HepG2 (cell line): Measurements from ENCODE around the gene SP6. TPM values are rescaled to one million over a fixed set of nuclear protein-coding genes. Genes with fewer than 3 reads are reported as not detected.
A peak's percentile ranks its signal among the peaks of the same experiment; 100 is the strongest.

Source experiments
- DNMT3B ChIP-seq: conservative IDR thresholded peaks from 2 replicates; pipeline ENCODE4 v1.6.1; 2016; ENCODE audit warnings: missing biosample characterization, control low read depth
- ETV5 ChIP-seq: IDR thresholded peaks from 2 replicates; pipeline ENCODE4 v1.6.1; 2018; ENCODE audit warnings: missing biosample characterization, missing genetic modification reagents, inconsistent platforms, borderline replicate concordance
- HNRNPUL1 ChIP-seq: fragments of 200-400 bp; formaldehyde crosslinking; IDR thresholded peaks from 2 replicates; pipeline ENCODE4 v1.6.1; 2017; ENCODE audit warnings: low read depth, mild to moderate bottlenecking, low read length, moderate library complexity
- MAZ ChIP-seq, 2 experiments: sonication (generic) in 1 of 2; formaldehyde crosslinking in 1 of 2; IDR thresholded peaks; 2 replicates each; pipeline versions ENCODE4 v1.5.0 to v1.6.1; 2012 to 2020; ENCODE audit warnings: low read depth in 2 of 2, mild to moderate bottlenecking in 2 of 2, borderline replicate concordance in 1 of 2, improper control_type of control experiment in 1 of 2, low read length in 1 of 2, missing genetic modification reagents in 1 of 2, moderate library complexity in 1 of 2
- MYNN ChIP-seq: sonication (generic); formaldehyde crosslinking; IDR thresholded peaks from 2 replicates; pipeline ENCODE4 v1.4.0; 2020; ENCODE audit warnings: mild to moderate bottlenecking, low read depth, missing genetic modification reagents
- SNAI1 ChIP-seq: sonication (generic); formaldehyde crosslinking; IDR thresholded peaks from 2 replicates; pipeline ENCODE4 v1.5.0; 2020; ENCODE audit warnings: mild to moderate bottlenecking, missing genetic modification reagents, borderline replicate concordance
- SP1 ChIP-seq, 2 experiments: fragments of 450-650 bp in 1 of 2; sonication (generic) in 1 of 2; formaldehyde crosslinking in 1 of 2; IDR thresholded peaks; 2 replicates each; pipeline versions ENCODE4 v1.4.0 to v1.6.1; 2016 to 2020; ENCODE audit warnings: missing genetic modification reagents in 1 of 2
- STAT5B ChIP-seq: sonication (generic); formaldehyde crosslinking; IDR thresholded peaks from 2 replicates; pipeline ENCODE4 v1.4.0; 2020; ENCODE audit warnings: missing genetic modification reagents
- TBX2 ChIP-seq: sonication (generic); formaldehyde crosslinking; IDR thresholded peaks from 2 replicates; pipeline ENCODE4 v1.5.0; 2020; ENCODE audit warnings: missing genetic modification reagents, mild to moderate bottlenecking, borderline replicate concordance
- ZNF160 ChIP-seq: sonication (generic); formaldehyde crosslinking; IDR thresholded peaks from 2 replicates; pipeline ENCODE4 v1.8.0; 2022; ENCODE audit warnings: mild to moderate bottlenecking, inconsistent platforms, missing genetic modification reagents
- ZNF484 ChIP-seq: sonication (generic); formaldehyde crosslinking; IDR thresholded peaks from 2 replicates; pipeline ENCODE4 v1.5.1; 2020; ENCODE audit warnings: mild to moderate bottlenecking, low read depth, missing genetic modification reagents, borderline replicate concordance
- ZNF605 ChIP-seq: sonication (generic); formaldehyde crosslinking; IDR thresholded peaks from 2 replicates; pipeline ENCODE4 v1.8.0; 2022; ENCODE audit warnings: mild to moderate bottlenecking, missing genetic modification reagents
- polyA plus RNA-seq, 8 experiments: library from polyadenylated mRNA; depleted of rRNA in 3 of 8; stranded (reverse) in 7 of 8; unstranded in 1 of 8; fragments of >200 nt; fragmentation: Illumina TruSeq in 4 of 8; extraction: Trizol in 4 of 8; gene quantifications; 2 replicates each; pipeline versions ENCODE4 v1.2.1 to v1.2.3, GENCODE V29; 2011 to 2016; ENCODE audit warnings: low read depth in 4 of 8, missing spikeins in 1 of 8, mixed read lengths in 1 of 8; ENCODE audit not compliant: insufficient read depth in 1 of 8
- total RNA-seq, 5 experiments: library from RNA; depleted of rRNA; stranded (reverse); fragments of >200 nt; fragmentation: Illumina TruSeq; extraction: Trizol; gene quantifications; 2 replicates each; pipeline ENCODE4 v1.2.3, GENCODE V29; 2016; ENCODE audit warnings: low read depth in 1 of 5
- TF ChIP-seq, protein P1 (sequence below): sonication (generic); formaldehyde crosslinking; IDR thresholded peaks from 2 replicates; pipeline ENCODE4 v1.5.1; 2020; ENCODE audit warnings: missing genetic modification reagents, mild to moderate bottlenecking, borderline replicate concordance
- TF ChIP-seq, protein P2 (sequence below): sonication (generic); formaldehyde crosslinking; IDR thresholded peaks from 2 replicates; pipeline ENCODE4 v1.4.0; 2020; ENCODE audit warnings: missing genetic modification reagents
- TF ChIP-seq, protein P3 (sequence below): sonication (generic); formaldehyde crosslinking; IDR thresholded peaks from 2 replicates; pipeline ENCODE4 v1.5.0; 2020; ENCODE audit warnings: missing genetic modification reagents
- TF ChIP-seq, protein P4 (sequence below): sonication (generic); formaldehyde crosslinking; IDR thresholded peaks from 2 replicates; pipeline ENCODE4 v1.4.0; 2020; ENCODE audit warnings: low read depth, missing genetic modification reagents
- TF ChIP-seq, protein P5 (sequence below): sonication (generic); formaldehyde crosslinking; IDR thresholded peaks from 2 replicates; pipeline ENCODE4 v1.5.1; 2020; ENCODE audit warnings: mild to moderate bottlenecking, missing genetic modification reagents, moderate library complexity

Gene SP6
- total and polyA plus RNA-seq, 2 of the 13 experiments (the other 11 are each of a cell fraction or from before 2014, with no cell fraction given), result 0.07 TPM

DNA sequence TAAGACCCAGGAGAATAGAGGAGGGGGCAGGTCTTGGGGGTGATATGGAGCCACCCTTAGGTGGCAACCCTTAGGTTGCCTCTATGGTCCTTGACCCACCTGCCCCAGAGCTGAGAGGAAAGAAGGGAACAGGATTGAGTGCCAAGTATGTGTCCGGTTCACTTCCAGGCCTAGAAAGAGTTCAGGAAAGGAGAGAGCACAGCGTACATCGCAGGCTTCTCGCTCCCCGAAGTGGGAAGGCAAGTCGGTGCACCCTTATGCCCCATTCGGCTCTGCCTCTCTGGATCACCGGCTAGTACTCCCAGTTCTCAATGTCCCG lies 631 bp downstream of the SP6 start (continued):
- TF ChIP-seq, protein P1, sequence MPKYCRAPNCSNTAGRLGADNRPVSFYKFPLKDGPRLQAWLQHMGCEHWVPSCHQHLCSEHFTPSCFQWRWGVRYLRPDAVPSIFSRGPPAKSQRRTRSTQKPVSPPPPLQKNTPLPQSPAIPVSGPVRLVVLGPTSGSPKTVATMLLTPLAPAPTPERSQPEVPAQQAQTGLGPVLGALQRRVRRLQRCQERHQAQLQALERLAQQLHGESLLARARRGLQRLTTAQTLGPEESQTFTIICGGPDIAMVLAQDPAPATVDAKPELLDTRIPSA (CRISPR knock-in tag), result no peak
- no peak for TF ChIP-seq ZNF160 (CRISPR knock-in tag)
- TF ChIP-seq MYNN (CRISPR knock-in tag), result no peak
- TF ChIP-seq, protein P2, sequence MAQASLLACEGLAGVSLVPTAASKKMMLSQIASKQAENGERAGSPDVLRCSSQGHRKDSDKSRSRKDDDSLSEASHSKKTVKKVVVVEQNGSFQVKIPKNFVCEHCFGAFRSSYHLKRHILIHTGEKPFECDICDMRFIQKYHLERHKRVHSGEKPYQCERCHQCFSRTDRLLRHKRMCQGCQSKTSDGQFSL (CRISPR knock-in tag), result 0 out of 2 replicates have a peak, but pooled peaks have one; percentile 11
- no peak for TF ChIP-seq HNRNPUL1
- no peak for TF ChIP-seq ETV5 (CRISPR knock-in tag)
- TF ChIP-seq, protein P3, sequence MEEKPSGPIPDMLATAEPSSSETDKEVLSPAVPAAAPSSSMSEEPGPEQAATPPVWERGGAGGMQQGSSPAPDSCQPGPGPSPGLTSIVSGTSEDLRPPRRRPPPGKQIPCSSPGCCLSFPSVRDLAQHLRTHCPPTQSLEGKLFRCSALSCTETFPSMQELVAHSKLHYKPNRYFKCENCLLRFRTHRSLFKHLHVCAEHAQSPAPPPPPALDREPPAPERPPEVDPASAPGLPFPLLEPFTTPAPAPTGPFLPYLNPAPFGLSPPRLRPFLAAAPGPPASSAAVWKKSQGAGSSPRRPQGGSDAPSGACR (CRISPR knock-in tag), result no peak
- no peak for TF ChIP-seq MAZ (IDR thresholded peaks at IDR 0.05; ENCODE audit: borderline replicate concordance, low read depth, low read length)
- no peak for TF ChIP-seq MAZ (CRISPR knock-in tag; IDR thresholded peaks at IDR 0.05; ENCODE audit: low read depth)
- no peak for TF ChIP-seq ZNF484 (CRISPR knock-in tag)
- 0 out of 2 replicates have a peak, but pooled peaks have one; percentile 14 for TF ChIP-seq TBX2 (CRISPR knock-in tag)
- TF ChIP-seq DNMT3B (CRISPR knock-in tag), result no peak
- TF ChIP-seq SP1 (IDR thresholded peaks at IDR 0.05), result no peak
- TF ChIP-seq SP1 (CRISPR knock-in tag; IDR thresholded peaks at IDR 0.05), result no peak
- TF ChIP-seq, protein P4, sequence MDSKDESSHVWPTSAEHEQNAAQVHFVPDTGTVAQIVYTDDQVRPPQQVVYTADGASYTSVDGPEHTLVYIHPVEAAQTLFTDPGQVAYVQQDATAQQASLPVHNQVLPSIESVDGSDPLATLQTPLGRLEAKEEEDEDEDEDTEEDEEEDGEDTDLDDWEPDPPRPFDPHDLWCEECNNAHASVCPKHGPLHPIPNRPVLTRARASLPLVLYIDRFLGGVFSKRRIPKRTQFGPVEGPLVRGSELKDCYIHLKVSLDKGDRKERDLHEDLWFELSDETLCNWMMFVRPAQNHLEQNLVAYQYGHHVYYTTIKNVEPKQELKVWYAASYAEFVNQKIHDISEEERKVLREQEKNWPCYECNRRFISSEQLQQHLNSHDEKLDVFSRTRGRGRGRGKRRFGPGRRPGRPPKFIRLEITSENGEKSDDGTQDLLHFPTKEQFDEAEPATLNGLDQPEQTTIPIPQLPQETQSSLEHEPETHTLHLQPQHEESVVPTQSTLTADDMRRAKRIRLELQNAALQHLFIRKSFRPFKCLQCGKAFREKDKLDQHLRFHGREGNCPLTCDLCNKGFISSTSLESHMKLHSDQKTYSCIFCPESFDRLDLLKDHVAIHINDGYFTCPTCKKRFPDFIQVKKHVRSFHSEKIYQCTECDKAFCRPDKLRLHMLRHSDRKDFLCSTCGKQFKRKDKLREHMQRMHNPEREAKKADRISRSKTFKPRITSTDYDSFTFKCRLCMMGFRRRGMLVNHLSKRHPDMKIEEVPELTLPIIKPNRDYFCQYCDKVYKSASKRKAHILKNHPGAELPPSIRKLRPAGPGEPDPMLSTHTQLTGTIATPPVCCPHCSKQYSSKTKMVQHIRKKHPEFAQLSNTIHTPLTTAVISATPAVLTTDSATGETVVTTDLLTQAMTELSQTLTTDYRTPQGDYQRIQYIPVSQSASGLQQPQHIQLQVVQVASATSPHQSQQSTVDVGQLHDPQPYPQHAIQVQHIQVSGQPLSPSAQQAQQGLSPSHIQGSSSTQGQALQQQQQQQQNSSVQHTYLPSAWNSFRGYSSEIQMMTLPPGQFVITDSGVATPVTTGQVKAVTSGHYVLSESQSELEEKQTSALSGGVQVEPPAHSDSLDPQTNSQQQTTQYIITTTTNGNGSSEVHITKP, result no peak
- TF ChIP-seq SNAI1 (CRISPR knock-in tag), result no peak
- no peak for TF ChIP-seq STAT5B (CRISPR knock-in tag)
- peak; percentile 7; the same call in 1 of the 2 replicates for TF ChIP-seq ZNF605 (CRISPR knock-in tag)
- TF ChIP-seq, protein P5, sequence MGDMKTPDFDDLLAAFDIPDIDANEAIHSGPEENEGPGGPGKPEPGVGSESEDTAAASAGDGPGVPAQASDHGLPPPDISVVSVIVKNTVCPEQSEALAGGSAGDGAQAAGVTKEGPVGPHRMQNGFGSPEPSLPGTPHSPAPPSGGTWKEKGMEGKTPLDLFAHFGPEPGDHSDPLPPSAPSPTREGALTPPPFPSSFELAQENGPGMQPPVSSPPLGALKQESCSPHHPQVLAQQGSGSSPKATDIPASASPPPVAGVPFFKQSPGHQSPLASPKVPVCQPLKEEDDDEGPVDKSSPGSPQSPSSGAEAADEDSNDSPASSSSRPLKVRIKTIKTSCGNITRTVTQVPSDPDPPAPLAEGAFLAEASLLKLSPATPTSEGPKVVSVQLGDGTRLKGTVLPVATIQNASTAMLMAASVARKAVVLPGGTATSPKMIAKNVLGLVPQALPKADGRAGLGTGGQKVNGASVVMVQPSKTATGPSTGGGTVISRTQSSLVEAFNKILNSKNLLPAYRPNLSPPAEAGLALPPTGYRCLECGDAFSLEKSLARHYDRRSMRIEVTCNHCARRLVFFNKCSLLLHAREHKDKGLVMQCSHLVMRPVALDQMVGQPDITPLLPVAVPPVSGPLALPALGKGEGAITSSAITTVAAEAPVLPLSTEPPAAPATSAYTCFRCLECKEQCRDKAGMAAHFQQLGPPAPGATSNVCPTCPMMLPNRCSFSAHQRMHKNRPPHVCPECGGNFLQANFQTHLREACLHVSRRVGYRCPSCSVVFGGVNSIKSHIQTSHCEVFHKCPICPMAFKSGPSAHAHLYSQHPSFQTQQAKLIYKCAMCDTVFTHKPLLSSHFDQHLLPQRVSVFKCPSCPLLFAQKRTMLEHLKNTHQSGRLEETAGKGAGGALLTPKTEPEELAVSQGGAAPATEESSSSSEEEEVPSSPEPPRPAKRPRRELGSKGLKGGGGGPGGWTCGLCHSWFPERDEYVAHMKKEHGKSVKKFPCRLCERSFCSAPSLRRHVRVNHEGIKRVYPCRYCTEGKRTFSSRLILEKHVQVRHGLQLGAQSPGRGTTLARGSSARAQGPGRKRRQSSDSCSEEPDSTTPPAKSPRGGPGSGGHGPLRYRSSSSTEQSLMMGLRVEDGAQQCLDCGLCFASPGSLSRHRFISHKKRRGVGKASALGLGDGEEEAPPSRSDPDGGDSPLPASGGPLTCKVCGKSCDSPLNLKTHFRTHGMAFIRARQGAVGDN, result no peak
